KMS-11 (cell line): ENCODE measurements around the gene NKAP.
"Not testable (repeated sequence)": the region's sequence is repeated elsewhere in the genome, so short reads cannot be mapped to it uniquely, and the experiment has no call there.

Experiments
- H2AFZ ChIP-seq: fragments of 200-600 bp; sonication (generic); 2 replicates; pipeline ENCODE4 v1.6.1; 2016; ENCODE audit warnings: antibody characterized with exemption, mixed run types, low read depth
- H3K27ac ChIP-seq: fragments of 200-600 bp; sonication (generic); 2 replicates; pipeline ENCODE4 v1.6.1; 2016; ENCODE audit warnings: mild to moderate bottlenecking, mixed run types
- H3K27me3 ChIP-seq: fragments of 200-600 bp; sonication (generic); 2 replicates; pipeline ENCODE4 v1.6.1; 2017; ENCODE audit warnings: mild to moderate bottlenecking, low read depth, mixed run types, moderate library complexity; ENCODE audit not compliant: insufficient read depth
- H3K36me3 ChIP-seq: fragments of 200-600 bp; sonication (generic); 2 replicates; pipeline ENCODE4 v1.6.1; 2017; ENCODE audit warnings: mild to moderate bottlenecking, mixed run types; ENCODE audit not compliant: insufficient read depth
- H3K4me1 ChIP-seq: fragments of 200-600 bp; sonication (generic); 2 replicates; pipeline ENCODE4 v1.6.1; 2016; ENCODE audit warnings: mild to moderate bottlenecking, low read depth, mixed run types; ENCODE audit not compliant: poor library complexity, severe bottlenecking
- H3K4me2 ChIP-seq: fragments of 200-600 bp; sonication (generic); 2 replicates; pipeline ENCODE4 v1.7.0; 2016; ENCODE audit warnings: mild to moderate bottlenecking, mixed run types
- H3K4me3 ChIP-seq: fragments of 200-600 bp; sonication (generic); IDR thresholded peaks from 2 replicates; pipeline ENCODE4 v1.6.1; 2017; ENCODE audit warnings: low read depth, low read length, mixed read lengths; ENCODE audit not compliant: insufficient read depth
- H3K79me2 ChIP-seq: fragments of 200-600 bp; sonication (generic); 2 replicates; pipeline ENCODE4 v1.6.1; 2016; ENCODE audit warnings: low read depth, mixed run types; ENCODE audit not compliant: insufficient read depth
- H3K9ac ChIP-seq: fragments of 200-600 bp; sonication (generic); 2 replicates; pipeline ENCODE4 v1.6.1; 2016; ENCODE audit warnings: mild to moderate bottlenecking, mixed run types
- H4K20me1 ChIP-seq: fragments of 200-600 bp; sonication (generic); 2 replicates; pipeline ENCODE4 v1.6.1; 2016; ENCODE audit warnings: mild to moderate bottlenecking, mixed run types; ENCODE audit not compliant: insufficient read depth
- TF ChIP-seq, protein P1 (sequence below): fragments of 200-600 bp; sonication (generic); conservative IDR thresholded peaks from 2 replicates; pipeline ENCODE4 v1.6.1; 2017; ENCODE audit warnings: low read depth, mild to moderate bottlenecking, antibody characterized with exemption, low read length, moderate library complexity, mixed read lengths

NKAP gene

GRCh38 chrX:119960625-119961024 lies 17.1 kb upstream of the NKAP start:
- Histone ChIP-seq H3K79me2 (no peaks in the 10 kb centered on the region), H4K20me1 (no peaks in the 10 kb centered on the region), H3K4me1 (no peaks in the 10 kb centered on the region), H2AFZ (no peak overlapping the region), H3K36me3 (no peaks in the 10 kb centered on the region), H3K27ac (no peak overlapping the region), H3K9ac (no peak overlapping the region), H3K4me2 (no peak overlapping the region), H3K4me3 (no peak overlapping the region), H3K27me3 (no peaks in the 10 kb centered on the region)
- TF ChIP-seq, protein P1, sequence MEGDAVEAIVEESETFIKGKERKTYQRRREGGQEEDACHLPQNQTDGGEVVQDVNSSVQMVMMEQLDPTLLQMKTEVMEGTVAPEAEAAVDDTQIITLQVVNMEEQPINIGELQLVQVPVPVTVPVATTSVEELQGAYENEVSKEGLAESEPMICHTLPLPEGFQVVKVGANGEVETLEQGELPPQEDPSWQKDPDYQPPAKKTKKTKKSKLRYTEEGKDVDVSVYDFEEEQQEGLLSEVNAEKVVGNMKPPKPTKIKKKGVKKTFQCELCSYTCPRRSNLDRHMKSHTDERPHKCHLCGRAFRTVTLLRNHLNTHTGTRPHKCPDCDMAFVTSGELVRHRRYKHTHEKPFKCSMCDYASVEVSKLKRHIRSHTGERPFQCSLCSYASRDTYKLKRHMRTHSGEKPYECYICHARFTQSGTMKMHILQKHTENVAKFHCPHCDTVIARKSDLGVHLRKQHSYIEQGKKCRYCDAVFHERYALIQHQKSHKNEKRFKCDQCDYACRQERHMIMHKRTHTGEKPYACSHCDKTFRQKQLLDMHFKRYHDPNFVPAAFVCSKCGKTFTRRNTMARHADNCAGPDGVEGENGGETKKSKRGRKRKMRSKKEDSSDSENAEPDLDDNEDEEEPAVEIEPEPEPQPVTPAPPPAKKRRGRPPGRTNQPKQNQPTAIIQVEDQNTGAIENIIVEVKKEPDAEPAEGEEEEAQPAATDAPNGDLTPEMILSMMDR, result no peak

GRCh38 chrX:119955807-119956570 lies 12.4 kb upstream of the NKAP start:
- not testable (repeated sequence) for H3K4me1 ChIP-seq, H3K36me3 ChIP-seq, H3K4me3 ChIP-seq, H3K27me3 ChIP-seq, H3K27ac ChIP-seq, H3K4me2 ChIP-seq, H3K9ac ChIP-seq, H3K79me2 ChIP-seq, H2AFZ ChIP-seq, H4K20me1 ChIP-seq

DNA sequence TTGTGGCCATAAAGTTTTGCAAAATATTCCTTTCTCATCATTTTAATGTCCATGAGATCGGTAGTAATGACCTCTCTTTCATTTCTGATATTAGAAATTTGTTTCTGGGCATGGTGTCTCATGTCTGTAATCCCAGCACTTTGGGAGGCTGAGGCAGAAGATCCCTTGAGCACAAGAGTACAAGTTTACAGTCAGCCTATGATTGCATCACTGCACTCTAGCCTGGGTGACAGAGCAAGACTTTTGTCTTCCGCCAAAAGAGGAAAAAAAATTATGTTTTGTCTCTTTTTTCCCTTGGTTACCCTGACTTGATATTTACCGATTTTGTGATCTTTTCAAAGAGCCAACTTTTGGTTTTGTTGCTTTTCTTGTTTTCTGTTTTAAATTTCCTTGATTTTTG lies 10.8 kb upstream of the NKAP start:
- TF ChIP-seq, protein P1, result no peak
- H3K9ac ChIP-seq, result no peak overlapping the region
- H3K4me2 ChIP-seq, result no peak overlapping the region
- H4K20me1 ChIP-seq, result no peaks in the 10 kb centered on the region
- no peak overlapping the region for H2AFZ ChIP-seq
- no peak overlapping the region for H3K4me3 ChIP-seq
- H3K27ac ChIP-seq, result no peak overlapping the region
- no peaks in the 10 kb centered on the region for H3K4me1 ChIP-seq
- no peaks in the 10 kb centered on the region for H3K36me3 ChIP-seq
- H3K27me3 ChIP-seq, result no peaks in the 10 kb centered on the region
- no peaks in the 10 kb centered on the region for H3K79me2 ChIP-seq

DNA sequence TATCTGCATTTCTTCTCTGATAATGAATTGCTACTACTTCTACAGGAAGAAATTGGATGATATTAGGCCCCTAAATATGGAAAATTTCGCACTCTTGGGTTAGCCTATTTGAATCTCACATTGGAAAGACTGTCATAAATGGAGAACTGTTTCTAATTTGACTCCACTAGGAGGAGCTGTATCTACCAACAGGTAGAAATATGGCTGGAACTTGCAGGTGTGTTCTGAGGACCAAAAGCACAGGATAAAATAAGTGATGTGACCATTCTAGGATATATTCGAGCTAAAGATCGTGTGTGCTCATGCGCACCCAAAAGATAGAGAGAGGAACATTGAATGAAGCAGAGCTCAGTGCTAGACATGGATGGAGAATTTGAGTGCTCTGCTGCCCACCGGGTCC lies 4.8 kb upstream of the NKAP start:
- Histone ChIP-seq H3K36me3 (no peaks in the 10 kb centered on the region), H3K4me1 (no peaks in the 10 kb centered on the region), H2AFZ (no peak overlapping the region), H3K27me3 (no peaks in the 10 kb centered on the region), H3K4me3 (no peak overlapping the region), H3K79me2 (no peaks in the 10 kb centered on the region), H3K27ac (no peak overlapping the region), H3K9ac (no peak overlapping the region), H4K20me1 (no peaks in the 10 kb centered on the region), H3K4me2 (no peak overlapping the region)
- TF ChIP-seq, protein P1, result peak; percentile 52

GRCh38 chrX:119945481-119945880 lies 1.9 kb upstream of the NKAP start:
- H3K36me3 ChIP-seq, result no peaks in the 10 kb centered on the region
- H2AFZ ChIP-seq, result no peak overlapping the region
- H3K4me3 ChIP-seq, result no peak overlapping the region
- H3K79me2 ChIP-seq, result 0 out of 2 replicates have a peak, but pooled peaks cover 11% of the 10 kb centered on the region
- TF ChIP-seq, protein P1, result no peak
- no peak overlapping the region for H3K27ac ChIP-seq
- no peaks in the 10 kb centered on the region for H3K27me3 ChIP-seq
- H3K9ac ChIP-seq, result no peak overlapping the region
- no peak overlapping the region for H3K4me2 ChIP-seq
- H4K20me1 ChIP-seq, result no peaks in the 10 kb centered on the region
- H3K4me1 ChIP-seq, result peaks cover 11% of the 10 kb centered on the region
